ENCODE results near the gene AUTS2.

AUTS2 gene

GRCh38 chr7:70459546-70459945 is 861.3 kb downstream of the AUTS2 start:
- Histone ChIP-seq H4K5ac (ENCODE audit: low read length) (no peak overlapping the region), H2AK5ac (ENCODE audit: low read length) (no peak overlapping the region), H4K8ac (ENCODE audit: low read depth, low read length) (no peak overlapping the region), H3K18ac (ENCODE audit: low read length) (no peak overlapping the region), H2BK120ac (ENCODE audit: low read depth, low read length) (no peak overlapping the region), H3K56ac (ENCODE audit: low read length) (no peak overlapping the region), H2BK15ac (replicated peaks; ENCODE audit: low read depth) (no peak overlapping the region), H3K36me3 (ENCODE audit: control insufficient read depth, insufficient read depth, low read length) (no peaks in the 10 kb centered on the region), H3K4me2 (ENCODE audit: low read length) (no peak overlapping the region), H3K79me2 (ENCODE audit: control insufficient read depth, insufficient read depth, low read length) (no peaks in the 10 kb centered on the region), H3K4me3 (ENCODE audit: low read length) (no peak overlapping the region), H3K23ac (ENCODE audit: low read length) (no peak overlapping the region), H3K79me1 (ENCODE audit: low read length) (no peaks in the 10 kb centered on the region), H3K4me1 (ENCODE audit: control insufficient read depth, low read depth, low read length) (no peaks in the 10 kb centered on the region), H3K9ac (ENCODE audit: low read length) (no peak overlapping the region), H3K4ac (ENCODE audit: low read depth, low read length) (no peak overlapping the region), H3K27ac (ENCODE audit: low read depth, low read length) (no peak overlapping the region), H3K27me3 (ENCODE audit: insufficient read depth, low read length, poor library complexity) (no peaks in the 10 kb centered on the region), H2BK5ac (ENCODE audit: low read length) (no peak overlapping the region)
- WGBS (ENCODE audit: extremely low coverage, insufficient coverage, low lambda C conversion rate): no CpG with 5 or more reads among the region's 1 CpG
- DNase-seq: peak; percentile 51

- no peak overlapping the region for H3K9ac ChIP-seq (ENCODE audit: low read length)
- H2BK15ac ChIP-seq (replicated peaks; ENCODE audit: low read depth): no peak overlapping the region
- H3K23ac ChIP-seq (ENCODE audit: low read length): no peak overlapping the region
- no peak overlapping the region for H4K5ac ChIP-seq (ENCODE audit: low read length)
- no peak overlapping the region for H3K27ac ChIP-seq (ENCODE audit: low read depth, low read length)
- H3K4me3 ChIP-seq (ENCODE audit: low read length): no peak overlapping the region
- no peak overlapping the region for H3K4ac ChIP-seq (ENCODE audit: low read depth, low read length)
- H3K4me1 ChIP-seq (ENCODE audit: control insufficient read depth, low read depth, low read length): no peaks in the 10 kb centered on the region
- H3K79me1 ChIP-seq (ENCODE audit: low read length): no peaks in the 10 kb centered on the region
- H3K56ac ChIP-seq (ENCODE audit: low read length): no peak overlapping the region
- no peaks in the 10 kb centered on the region for H3K79me2 ChIP-seq (ENCODE audit: control insufficient read depth, insufficient read depth, low read length)
- H4K8ac ChIP-seq (ENCODE audit: low read depth, low read length): no peak overlapping the region
- no peak overlapping the region for H2AK5ac ChIP-seq (ENCODE audit: low read length)
- no CpG with 5 or more reads among the region's 10 CpGs for WGBS (ENCODE audit: extremely low coverage, insufficient coverage, low lambda C conversion rate)
- H2BK120ac ChIP-seq (ENCODE audit: low read depth, low read length): no peak overlapping the region
- H2BK5ac ChIP-seq (ENCODE audit: low read length): no peak overlapping the region
- H3K36me3 ChIP-seq (ENCODE audit: control insufficient read depth, insufficient read depth, low read length): no peaks in the 10 kb centered on the region
- no peak for DNase-seq
- H3K27me3 ChIP-seq (ENCODE audit: insufficient read depth, low read length, poor library complexity): no peaks in the 10 kb centered on the region
- no peak overlapping the region for H3K4me2 ChIP-seq (ENCODE audit: low read length)
- no peak overlapping the region for H3K18ac ChIP-seq (ENCODE audit: low read length)
These were observed 861.8 kb downstream of the AUTS2 start for GRCh38 chr7:70460071-70460470.

- Histone ChIP-seq H4K8ac (ENCODE audit: low read depth, low read length) (no peak overlapping the region), H3K18ac (ENCODE audit: low read length) (no peak overlapping the region), H3K79me2 (ENCODE audit: control insufficient read depth, insufficient read depth, low read length) (no peaks in the 10 kb centered on the region), H3K4me2 (ENCODE audit: low read length) (no peak overlapping the region), H3K27me3 (ENCODE audit: insufficient read depth, low read length, poor library complexity) (no peaks in the 10 kb centered on the region), H4K5ac (ENCODE audit: low read length) (no peak overlapping the region), H2BK120ac (ENCODE audit: low read depth, low read length) (no peak overlapping the region), H3K23ac (ENCODE audit: low read length) (no peak overlapping the region), H2AK5ac (ENCODE audit: low read length) (no peak overlapping the region), H3K9ac (ENCODE audit: low read length) (no peak overlapping the region), H3K4ac (ENCODE audit: low read depth, low read length) (no peak overlapping the region), H3K56ac (ENCODE audit: low read length) (no peak overlapping the region), H3K4me1 (ENCODE audit: control insufficient read depth, low read depth, low read length) (no peaks in the 10 kb centered on the region), H2BK15ac (replicated peaks; ENCODE audit: low read depth) (no peak overlapping the region), H3K36me3 (ENCODE audit: control insufficient read depth, insufficient read depth, low read length) (no peaks in the 10 kb centered on the region), H3K79me1 (ENCODE audit: low read length) (no peaks in the 10 kb centered on the region), H2BK5ac (ENCODE audit: low read length) (no peak overlapping the region), H3K4me3 (ENCODE audit: low read length) (no peak overlapping the region), H3K27ac (ENCODE audit: low read depth, low read length) (no peak overlapping the region)
- DNase-seq: peak; percentile 56
- WGBS (ENCODE audit: extremely low coverage, insufficient coverage, low lambda C conversion rate): no CpG with 5 or more reads among the region's 6 CpGs
These were observed 862.3 kb downstream of the AUTS2 start for GRCh38 chr7:70460562-70460961.

GRCh38 chr7:70463352-70463938 is 865.2 kb downstream of the AUTS2 start:
- Histone ChIP-seq H2BK5ac (ENCODE audit: low read length) (no peak overlapping the region), H2AK5ac (ENCODE audit: low read length) (no peak overlapping the region), H2BK15ac (replicated peaks; ENCODE audit: low read depth) (no peak overlapping the region), H4K5ac (ENCODE audit: low read length) (no peak overlapping the region), H2BK120ac (ENCODE audit: low read depth, low read length) (no peak overlapping the region), H3K27me3 (ENCODE audit: insufficient read depth, low read length, poor library complexity) (no peaks in the 10 kb centered on the region), H3K9ac (ENCODE audit: low read length) (no peak overlapping the region), H3K4me2 (ENCODE audit: low read length) (no peak overlapping the region), H3K18ac (ENCODE audit: low read length) (no peak overlapping the region), H3K36me3 (ENCODE audit: control insufficient read depth, insufficient read depth, low read length) (no peaks in the 10 kb centered on the region), H3K23ac (ENCODE audit: low read length) (no peak overlapping the region), H3K27ac (ENCODE audit: low read depth, low read length) (no peak overlapping the region), H3K79me1 (ENCODE audit: low read length) (no peaks in the 10 kb centered on the region), H4K8ac (ENCODE audit: low read depth, low read length) (no peak overlapping the region), H3K4ac (ENCODE audit: low read depth, low read length) (no peak overlapping the region), H3K4me3 (ENCODE audit: low read length) (no peak overlapping the region), H3K56ac (ENCODE audit: low read length) (no peak overlapping the region), H3K79me2 (ENCODE audit: control insufficient read depth, insufficient read depth, low read length) (no peaks in the 10 kb centered on the region), H3K4me1 (ENCODE audit: control insufficient read depth, low read depth, low read length) (no peaks in the 10 kb centered on the region)
- no CpG with 5 or more reads among the region's 5 CpGs for WGBS (ENCODE audit: extremely low coverage, insufficient coverage, low lambda C conversion rate)
- DNase-seq: no peak

GRCh38 chr7:70466725-70467364 is 868.6 kb downstream of the AUTS2 start:
- Histone ChIP-seq H3K79me1 (ENCODE audit: low read length) (no peaks in the 10 kb centered on the region), H2AK5ac (ENCODE audit: low read length) (no peak overlapping the region), H3K23ac (ENCODE audit: low read length) (no peak overlapping the region), H2BK120ac (ENCODE audit: low read depth, low read length) (no peak overlapping the region), H3K36me3 (ENCODE audit: control insufficient read depth, insufficient read depth, low read length) (no peaks in the 10 kb centered on the region), H3K18ac (ENCODE audit: low read length) (no peak overlapping the region), H3K27ac (ENCODE audit: low read depth, low read length) (no peak overlapping the region), H3K56ac (ENCODE audit: low read length) (no peak overlapping the region), H4K8ac (ENCODE audit: low read depth, low read length) (no peak overlapping the region), H3K4me1 (ENCODE audit: control insufficient read depth, low read depth, low read length) (no peaks in the 10 kb centered on the region), H3K9ac (ENCODE audit: low read length) (no peak overlapping the region), H4K5ac (ENCODE audit: low read length) (no peak overlapping the region), H2BK5ac (ENCODE audit: low read length) (no peak overlapping the region), H3K27me3 (ENCODE audit: insufficient read depth, low read length, poor library complexity) (no peaks in the 10 kb centered on the region), H3K4ac (ENCODE audit: low read depth, low read length) (no peak overlapping the region), H3K4me2 (ENCODE audit: low read length) (no peak overlapping the region), H2BK15ac (replicated peaks; ENCODE audit: low read depth) (no peak overlapping the region), H3K79me2 (ENCODE audit: control insufficient read depth, insufficient read depth, low read length) (no peaks in the 10 kb centered on the region), H3K4me3 (ENCODE audit: low read length) (no peak overlapping the region)
- no peak for DNase-seq
- no CpG with 5 or more reads among the region's 5 CpGs for WGBS (ENCODE audit: extremely low coverage, insufficient coverage, low lambda C conversion rate)

- Histone ChIP-seq H3K23ac (ENCODE audit: low read length) (no peak overlapping the region), H3K79me2 (ENCODE audit: control insufficient read depth, insufficient read depth, low read length) (no peaks in the 10 kb centered on the region), H3K4me1 (ENCODE audit: control insufficient read depth, low read depth, low read length) (no peaks in the 10 kb centered on the region), H2BK5ac (ENCODE audit: low read length) (no peak overlapping the region), H3K27ac (ENCODE audit: low read depth, low read length) (no peak overlapping the region), H2BK120ac (ENCODE audit: low read depth, low read length) (no peak overlapping the region), H2AK5ac (ENCODE audit: low read length) (no peak overlapping the region), H3K18ac (ENCODE audit: low read length) (no peak overlapping the region), H4K8ac (ENCODE audit: low read depth, low read length) (no peak overlapping the region), H3K9ac (ENCODE audit: low read length) (no peak overlapping the region), H3K4me2 (ENCODE audit: low read length) (no peak overlapping the region), H4K5ac (ENCODE audit: low read length) (no peak overlapping the region), H3K27me3 (ENCODE audit: insufficient read depth, low read length, poor library complexity) (no peaks in the 10 kb centered on the region), H3K56ac (ENCODE audit: low read length) (no peak overlapping the region), H3K79me1 (ENCODE audit: low read length) (no peaks in the 10 kb centered on the region), H3K4me3 (ENCODE audit: low read length) (no peak overlapping the region), H2BK15ac (replicated peaks; ENCODE audit: low read depth) (no peak overlapping the region), H3K4ac (ENCODE audit: low read depth, low read length) (no peak overlapping the region), H3K36me3 (ENCODE audit: control insufficient read depth, insufficient read depth, low read length) (no peaks in the 10 kb centered on the region)
- DNase-seq: no peak
- WGBS (ENCODE audit: extremely low coverage, insufficient coverage, low lambda C conversion rate): no CpG with 5 or more reads among the region's 10 CpGs
These were observed 872.5 kb downstream of the AUTS2 start for GRCh38 chr7:70470746-70471145.

Data from mesendoderm (in vitro differentiated cells).